Hepatocyte (in vitro differentiated cells): ENCODE measurements around the gene MGAT5. TPM values are rescaled to one million over a fixed set of nuclear protein-coding genes. Genes with fewer than 3 reads are reported as not detected.

Experiments used
- DNase-seq: peaks from one replicate; pipeline ENCODE4 v3.0.0-alpha.2; 2016; ENCODE audit warnings: low spot score
- H2AFZ ChIP-seq: fragments of 200-600 bp; sonication (generic); 2 replicates; pipeline ENCODE4 v1.6.0; 2016; ENCODE audit warnings: antibody characterized with exemption, mild to moderate bottlenecking
- H3K27ac ChIP-seq: fragments of 200-600 bp; sonication (generic); 2 replicates; pipeline ENCODE4 v1.5.1; 2016; ENCODE audit warnings: mild to moderate bottlenecking
- H3K27me3 ChIP-seq: fragments of 200-600 bp; sonication (generic); 2 replicates; pipeline ENCODE4 v1.6.1; 2016
- H3K36me3 ChIP-seq: fragments of 200-600 bp; sonication (generic); replicated peaks from 2 replicates; pipeline ENCODE4 v1.5.1; 2016; ENCODE audit warnings: low read depth; ENCODE audit not compliant: insufficient read depth
- H3K4me1 ChIP-seq: fragments of 200-600 bp; sonication (generic); 2 replicates; pipeline ENCODE4 v1.5.1; 2016; ENCODE audit warnings: mild to moderate bottlenecking, moderate library complexity; ENCODE audit not compliant: insufficient read depth
- H3K4me2 ChIP-seq: fragments of 200-600 bp; sonication (generic); 2 replicates; pipeline ENCODE4 v1.6.0; 2016
- H3K4me3 ChIP-seq: fragments of 200-600 bp; sonication (generic); 2 replicates; pipeline ENCODE4 v1.5.1; 2016; ENCODE audit warnings: mild to moderate bottlenecking
- H3K79me2 ChIP-seq: fragments of 200-600 bp; sonication (generic); 2 replicates; pipeline ENCODE4 v1.6.0; 2017; ENCODE audit warnings: mild to moderate bottlenecking
- H3K9me2 ChIP-seq: fragments of 200-600 bp; sonication (generic); replicated peaks from 2 replicates; pipeline ENCODE4 v1.6.0; 2017; ENCODE audit warnings: mild to moderate bottlenecking; ENCODE audit not compliant: insufficient read depth
- H3K9me3 ChIP-seq: fragments of 200-600 bp; sonication (generic); 2 replicates; pipeline ENCODE4 v1.5.1; 2016; ENCODE audit warnings: low read depth, mild to moderate bottlenecking
- H4K20me1 ChIP-seq: fragments of 200-600 bp; sonication (generic); 2 replicates; pipeline ENCODE4 v1.6.0; 2016; ENCODE audit warnings: mild to moderate bottlenecking; ENCODE audit not compliant: insufficient read depth, poor library complexity, severe bottlenecking
- CTCF ChIP-seq: fragments of 200-600 bp; sonication (generic); IDR thresholded peaks from 2 replicates; pipeline ENCODE4 v1.5.1; 2016; ENCODE audit warnings: antibody characterized with exemption, mild to moderate bottlenecking; ENCODE audit not compliant: poor library complexity
- EZH2 ChIP-seq: fragments of 200-600 bp; sonication (generic); IDR thresholded peaks from 2 replicates; pipeline ENCODE4 v1.6.1; 2016; ENCODE audit warnings: antibody characterized with exemption, mild to moderate bottlenecking, borderline replicate concordance
- EZH2phosphoT487 ChIP-seq: fragments of 200-600 bp; sonication (generic); IDR thresholded peaks from one replicate; pipeline ENCODE4 v1.6.1; 2018; ENCODE audit warnings: antibody characterized with exemption, mild to moderate bottlenecking, low read depth, moderate library complexity; ENCODE audit not compliant: unreplicated experiment, severe bottlenecking
- WGBS: methylation state at CpG from one replicate; pipeline ENCODE4 v1.1.6; 2016; ENCODE audit warnings: low lambda C conversion rate; ENCODE audit errors: missing lambda C conversion rate; 5-methylcytosine and 5-hydroxymethylcytosine counted together
- polyA plus RNA-seq: library from polyadenylated mRNA; unstranded; fragments of >200 nt; fragmentation: Nextera tagmentation; extraction: Ambion mirVana; gene quantifications from 2 replicates; pipeline ENCODE4 v1.2.1, GENCODE V29; 2016
- total RNA-seq: library from RNA; depleted of rRNA; stranded (reverse); fragments of >200 nt; gene quantifications from 2 replicates; pipeline ENCODE4 v1.2.3, GENCODE V29; 2014

The MGAT5 gene
- total and polyA plus RNA-seq, 2 experiments from 2014 or later: 9.1 to 30.2 TPM

- Histone ChIP-seq H3K9me3 (no peaks in the 10 kb centered on the region), H3K9me2 (no peaks in the 10 kb centered on the region), H3K4me1 (peaks cover 28% of the 10 kb centered on the region), H3K4me3 (no peak overlapping the region), H3K36me3 (no peaks in the 10 kb centered on the region), H3K79me2 (no peaks in the 10 kb centered on the region), H3K4me2 (no peak overlapping the region), H3K27ac (no peak overlapping the region), H3K27me3 (no peaks in the 10 kb centered on the region), H2AFZ (no peak overlapping the region), H4K20me1 (no peaks in the 10 kb centered on the region)
- no peak for DNase-seq
- 80% methylated on average over 4 of the region's 4 CpGs for WGBS
- no peak for TF ChIP-seq EZH2phosphoT487
- TF ChIP-seq EZH2: no peak
- no peak for TF ChIP-seq CTCF
Measured at GRCh38 chr2:134429886-134430285, 176.0 kb downstream of the MGAT5 start.

GRCh38 chr2:134431838-134432434 is 178.1 kb downstream of the MGAT5 start:
- no peaks in the 10 kb centered on the region for H3K9me2 ChIP-seq
- no peaks in the 10 kb centered on the region for H3K36me3 ChIP-seq
- no peaks in the 10 kb centered on the region for H3K27me3 ChIP-seq
- H3K4me1 ChIP-seq: peaks cover 35% of the 10 kb centered on the region
- no peak overlapping the region for H3K4me3 ChIP-seq
- no peaks in the 10 kb centered on the region for H3K9me3 ChIP-seq
- TF ChIP-seq EZH2phosphoT487 (no peak), EZH2 (no peak), CTCF (no peak)
- DNase-seq: no peak
- 64% methylated on average over 2 of the region's 2 CpGs for WGBS
- no peaks in the 10 kb centered on the region for H3K79me2 ChIP-seq
- H3K4me2 ChIP-seq: peak overlapping the region; percentile 31
- peak overlapping the region; percentile 82 for H3K27ac ChIP-seq
- H2AFZ ChIP-seq: no peak overlapping the region
- no peaks in the 10 kb centered on the region for H4K20me1 ChIP-seq

GRCh38 chr2:134432435-134432883 is 178.6 kb downstream of the MGAT5 start:
- peak overlapping the region; percentile 31 for H3K4me2 ChIP-seq

More at GRCh38 chr2:134432435-134432883, 178.6 kb downstream of the MGAT5 start:
- no peaks in the 10 kb centered on the region for H3K27me3 ChIP-seq
- peak overlapping the region; percentile 82 for H3K27ac ChIP-seq
- 58% methylated on average over 3 of the region's 3 CpGs for WGBS
- H3K9me2 ChIP-seq: no peaks in the 10 kb centered on the region
- H2AFZ ChIP-seq: no peak overlapping the region
- no peak overlapping the region for H3K4me3 ChIP-seq
- peak; percentile 48 for DNase-seq
- no peaks in the 10 kb centered on the region for H4K20me1 ChIP-seq
- H3K36me3 ChIP-seq: no peaks in the 10 kb centered on the region
- no peaks in the 10 kb centered on the region for H3K9me3 ChIP-seq
- peaks cover 35% of the 10 kb centered on the region for H3K4me1 ChIP-seq
- no peak for TF ChIP-seq EZH2phosphoT487
- TF ChIP-seq CTCF: no peak
- TF ChIP-seq EZH2: no peak
- H3K79me2 ChIP-seq: no peaks in the 10 kb centered on the region
